Measurements from ENCODE around the gene BSG.

The BSG gene

DNA sequence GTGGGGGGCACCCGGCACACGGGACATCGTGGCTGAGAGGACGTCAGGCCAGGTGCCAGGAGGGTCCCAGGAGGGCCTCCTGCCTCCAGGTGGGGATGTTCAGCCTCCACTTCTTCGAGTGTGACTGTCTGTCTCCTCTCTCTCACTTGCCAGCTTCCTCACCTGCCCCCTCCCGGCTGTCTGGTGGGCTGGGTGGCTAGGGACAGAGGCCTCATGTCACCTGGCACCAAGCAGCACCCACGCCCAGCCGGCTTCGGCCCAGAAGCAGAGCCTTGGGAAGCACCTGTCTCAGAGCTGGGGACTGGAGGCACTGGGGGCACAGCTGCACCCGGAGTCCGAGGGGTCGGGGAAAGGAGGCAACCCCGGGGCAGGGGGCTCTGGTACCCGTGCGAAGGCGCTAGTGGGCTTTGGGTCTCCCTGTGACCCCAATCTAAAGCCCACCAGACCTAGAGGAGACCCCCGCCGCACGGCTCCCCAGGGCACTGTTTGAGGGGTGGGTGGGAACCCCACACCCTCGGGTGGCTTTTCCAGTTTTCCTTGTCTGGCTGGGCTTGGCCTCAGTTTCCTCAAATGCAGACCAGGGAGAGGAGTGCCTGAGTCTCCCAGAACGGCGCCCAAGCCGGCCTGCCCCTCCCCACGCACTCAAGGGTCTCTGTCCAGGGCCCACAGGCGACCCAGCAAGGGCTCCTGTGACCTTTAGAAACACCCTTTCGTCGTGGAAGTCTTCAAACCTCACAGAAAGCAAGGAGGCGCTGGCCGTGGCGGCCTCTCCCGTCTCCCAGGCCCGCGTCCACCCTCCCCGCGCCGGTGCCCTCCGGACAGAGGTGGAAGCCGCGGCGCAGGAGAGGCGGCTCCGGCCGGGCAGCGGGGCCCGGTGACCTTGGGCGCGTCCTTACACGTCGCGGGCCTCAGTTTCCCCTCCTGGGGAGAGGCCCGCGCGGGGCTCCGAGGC is 16.6 kb downstream of the BSG start:
- TF ChIP-seq, protein P1, sequence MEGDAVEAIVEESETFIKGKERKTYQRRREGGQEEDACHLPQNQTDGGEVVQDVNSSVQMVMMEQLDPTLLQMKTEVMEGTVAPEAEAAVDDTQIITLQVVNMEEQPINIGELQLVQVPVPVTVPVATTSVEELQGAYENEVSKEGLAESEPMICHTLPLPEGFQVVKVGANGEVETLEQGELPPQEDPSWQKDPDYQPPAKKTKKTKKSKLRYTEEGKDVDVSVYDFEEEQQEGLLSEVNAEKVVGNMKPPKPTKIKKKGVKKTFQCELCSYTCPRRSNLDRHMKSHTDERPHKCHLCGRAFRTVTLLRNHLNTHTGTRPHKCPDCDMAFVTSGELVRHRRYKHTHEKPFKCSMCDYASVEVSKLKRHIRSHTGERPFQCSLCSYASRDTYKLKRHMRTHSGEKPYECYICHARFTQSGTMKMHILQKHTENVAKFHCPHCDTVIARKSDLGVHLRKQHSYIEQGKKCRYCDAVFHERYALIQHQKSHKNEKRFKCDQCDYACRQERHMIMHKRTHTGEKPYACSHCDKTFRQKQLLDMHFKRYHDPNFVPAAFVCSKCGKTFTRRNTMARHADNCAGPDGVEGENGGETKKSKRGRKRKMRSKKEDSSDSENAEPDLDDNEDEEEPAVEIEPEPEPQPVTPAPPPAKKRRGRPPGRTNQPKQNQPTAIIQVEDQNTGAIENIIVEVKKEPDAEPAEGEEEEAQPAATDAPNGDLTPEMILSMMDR (IDR thresholded peaks at IDR 0.05) = no peak

DNA sequence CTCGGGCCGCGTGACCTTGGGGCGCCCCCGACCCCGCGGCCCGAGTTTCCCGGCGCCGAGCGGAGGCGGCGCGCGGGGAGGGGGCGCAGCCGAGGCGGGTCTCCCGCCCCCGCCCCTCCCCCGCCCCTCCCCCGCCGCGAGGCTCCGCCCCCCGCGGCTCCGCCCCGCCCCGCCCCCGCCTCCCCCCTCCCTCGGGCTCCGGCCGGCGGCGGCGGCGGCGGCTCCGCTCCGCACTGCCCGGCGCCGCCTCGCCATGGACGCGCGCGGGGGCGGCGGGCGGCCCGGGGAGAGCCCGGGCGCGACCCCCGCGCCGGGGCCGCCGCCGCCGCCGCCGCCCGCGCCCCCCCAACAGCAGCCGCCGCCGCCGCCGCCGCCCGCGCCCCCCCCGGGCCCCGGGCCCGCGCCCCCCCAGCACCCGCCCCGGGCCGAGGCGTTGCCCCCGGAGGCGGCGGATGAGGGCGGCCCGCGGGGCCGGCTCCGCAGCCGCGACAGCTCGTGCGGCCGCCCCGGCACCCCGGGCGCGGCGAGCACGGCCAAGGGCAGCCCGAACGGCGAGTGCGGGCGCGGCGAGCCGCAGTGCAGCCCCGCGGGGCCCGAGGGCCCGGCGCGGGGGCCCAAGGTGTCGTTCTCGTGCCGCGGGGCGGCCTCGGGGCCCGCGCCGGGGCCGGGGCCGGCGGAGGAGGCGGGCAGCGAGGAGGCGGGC is 17.4 kb downstream of the BSG start, which contains the start of gene HCN2:
TSS of gene HCN2 (plus strand) at position 189 of the 703 bp plus-strand sequence. CDS start at position 254, 65 bp downstream.
- TF ChIP-seq, protein P1 (IDR thresholded peaks at IDR 0.05) = no peak

DNA sequence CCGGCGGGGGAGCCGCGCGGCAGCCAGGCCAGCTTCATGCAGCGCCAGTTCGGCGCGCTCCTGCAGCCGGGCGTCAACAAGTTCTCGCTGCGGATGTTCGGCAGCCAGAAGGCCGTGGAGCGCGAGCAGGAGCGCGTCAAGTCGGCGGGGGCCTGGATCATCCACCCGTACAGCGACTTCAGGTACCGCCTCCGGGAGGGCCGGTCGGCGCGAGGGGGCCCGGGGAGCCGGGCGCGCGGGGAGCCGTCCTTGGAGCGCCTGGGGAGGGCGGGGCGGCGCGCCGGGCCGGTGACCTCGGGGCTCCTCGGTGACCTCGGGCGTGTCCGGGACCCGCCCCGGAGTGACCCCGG is 18.0 kb downstream of the BSG start:
- TF ChIP-seq, protein P1 (IDR thresholded peaks at IDR 0.05) = no peak

DNA sequence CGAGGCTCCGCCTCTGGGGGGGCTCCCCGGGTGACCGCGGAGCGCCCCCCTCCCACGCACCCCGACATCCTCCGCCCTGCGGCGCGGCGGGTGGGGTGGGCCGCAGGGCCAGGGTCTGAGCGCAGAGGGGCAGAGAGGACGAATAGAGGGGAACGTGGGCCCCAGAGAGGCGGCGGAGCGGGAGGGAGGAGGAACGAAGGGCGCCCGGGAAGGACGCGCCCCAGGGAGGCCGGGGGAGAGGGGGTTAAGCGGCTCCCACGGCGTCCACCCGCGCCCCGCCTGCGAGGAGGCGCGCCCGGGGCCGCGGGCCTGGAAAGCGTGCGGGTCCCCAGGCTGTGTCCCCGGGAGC is 18.3 kb downstream of the BSG start:
- TF ChIP-seq, protein P1 (IDR thresholded peaks at IDR 0.05) = no peak

DNA sequence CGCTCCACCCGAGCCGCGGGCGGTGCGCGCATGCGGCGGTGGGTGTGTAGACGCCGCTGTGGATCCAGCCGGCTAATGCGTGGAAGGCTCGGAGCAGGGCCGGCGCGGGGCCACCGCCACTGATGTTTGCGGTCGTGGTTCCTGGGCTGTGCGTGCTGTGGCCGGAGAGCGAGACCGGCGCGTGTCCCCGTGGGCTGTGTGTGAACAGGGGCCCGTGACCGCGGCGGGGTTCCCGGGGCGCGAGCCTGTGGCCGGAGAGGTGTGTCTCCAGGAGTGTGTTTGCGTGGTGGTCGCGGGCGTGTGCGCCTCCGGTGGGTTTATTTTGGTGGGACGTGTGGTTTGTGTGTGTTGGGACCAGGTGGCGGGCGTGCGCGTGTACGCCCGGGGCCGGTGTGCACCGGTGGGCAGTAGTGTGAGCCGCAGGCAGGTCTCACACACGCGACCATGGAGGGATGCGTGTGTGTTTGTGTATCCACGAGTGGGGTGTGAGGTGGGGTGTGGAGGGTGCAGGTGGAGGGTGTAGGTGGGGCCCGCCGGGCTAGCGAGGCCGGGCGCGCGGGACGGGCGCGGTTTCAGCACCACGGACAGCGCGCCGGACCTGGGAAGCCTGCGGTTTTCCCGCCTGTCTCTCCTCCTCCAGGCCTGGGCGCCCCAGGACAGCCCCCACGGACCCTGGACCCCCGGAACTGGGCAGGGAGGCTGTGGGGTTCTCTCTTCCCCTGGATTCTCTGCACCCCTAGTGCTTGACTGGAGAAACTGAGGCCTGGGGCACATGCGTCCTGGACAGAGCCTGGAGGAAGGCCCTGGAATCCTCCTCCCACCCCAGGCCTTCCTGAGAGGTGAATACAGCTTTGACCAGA is 18.9 kb downstream of the BSG start:
- TF ChIP-seq, protein P1 (IDR thresholded peaks at IDR 0.05) = no peak

DNA sequence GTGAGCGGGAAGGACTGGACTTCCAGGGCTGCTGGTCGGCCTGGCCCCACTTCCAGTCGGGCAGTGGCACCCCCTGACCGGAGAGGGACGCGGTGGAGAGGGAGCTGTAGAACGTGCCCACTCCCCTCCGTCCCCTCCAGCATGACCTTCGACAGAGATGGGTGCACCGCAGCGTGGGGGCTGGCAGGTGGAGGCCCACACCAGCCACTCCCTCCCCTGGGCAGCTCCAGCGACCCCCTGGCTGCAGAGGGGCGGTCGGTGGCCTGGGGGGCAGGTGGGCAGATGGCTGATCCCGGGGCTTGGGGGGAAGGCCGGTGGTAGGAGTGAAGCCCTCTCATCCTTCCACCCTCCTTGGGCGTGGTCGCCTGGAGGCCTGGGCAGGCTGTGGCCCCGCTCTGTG is 19.7 kb downstream of the BSG start:
- TF ChIP-seq, protein P1 (IDR thresholded peaks at IDR 0.05) = no peak

DNA sequence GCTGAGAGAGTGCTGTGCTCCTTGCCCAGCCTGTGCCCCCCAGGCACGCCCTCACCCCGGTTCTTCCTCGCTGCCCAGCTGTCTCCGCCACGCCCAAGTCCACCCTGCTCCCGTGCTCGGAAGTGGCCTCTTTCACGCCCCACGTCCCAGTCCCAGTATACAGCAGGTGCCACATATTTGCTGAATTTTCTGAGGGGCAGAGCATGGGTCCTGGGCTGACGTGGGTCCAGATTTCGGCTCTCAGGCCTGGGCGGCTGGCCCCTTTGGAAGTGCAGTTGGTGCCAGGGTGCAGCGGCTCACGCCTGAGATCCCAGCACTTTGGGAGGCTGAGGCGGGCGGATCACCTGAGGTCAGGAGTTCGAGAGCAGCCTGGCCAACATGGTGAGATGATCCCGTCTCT is 20.7 kb downstream of the BSG start:
- TF ChIP-seq, protein P1 (IDR thresholded peaks at IDR 0.05) = no peak
